H1 (cell line): Measurements from ENCODE around the gene CHD3. TPM values are rescaled to one million over a fixed set of nuclear protein-coding genes. Genes with fewer than 3 reads are reported as not detected.
A peak's percentile ranks its signal among the peaks of the same experiment; 100 is the strongest.

Experiments
- CTCF ChIA-PET: fragments of 300-600 bp; sonication (Branson Sonifier 250); formaldehyde crosslinking; loops from one replicate; lab custom pipeline; 2021; ENCODE audit not compliant: partially characterized antibody; lab: Charles Lee
- POLR2A ChIA-PET: fragments of 300-600 bp; sonication (Branson Sonifier 250); formaldehyde crosslinking; loops from one replicate; lab custom pipeline; 2021; ENCODE audit warnings: inconsistent platforms; ENCODE audit not compliant: partially characterized antibody; lab: Charles Lee
- DNase-seq, 2 experiments: peaks; one replicate each; pipeline versions ENCODE4 v3.0.0 to v3.0.0-alpha.2; 2010 to 2022; ENCODE audit warnings: low spot score in 2 of 2, low read depth in 1 of 2, mixed read lengths in 1 of 2
- FAIRE-seq: peaks from 2 replicates; lab custom pipeline; 2011; peaks lifted over from hg19 to GRCh38; lab: Jason Lieb, UNC
- H2AFZ ChIP-seq: 2 replicates; pipeline ENCODE4 v1.8.1; 2012; ENCODE audit warnings: low read length, inconsistent platforms
- H2AK5ac ChIP-seq: 2 replicates; pipeline ENCODE4 v1.6.1; 2013; ENCODE audit warnings: low read depth, low read length
- H2BK120ac ChIP-seq: replicated peaks from 2 replicates; pipeline ENCODE3; 2013; ENCODE audit warnings: low read depth, low read length, inconsistent platforms
- H2BK12ac ChIP-seq: 2 replicates; pipeline ENCODE4 v1.6.1; 2013; ENCODE audit warnings: low read depth, low read length
- H2BK15ac ChIP-seq: 2 replicates; pipeline ENCODE4 v1.6.1; 2013; ENCODE audit warnings: low read length
- H2BK20ac ChIP-seq: 2 replicates; pipeline ENCODE4 v1.6.1; 2013; ENCODE audit warnings: low read length
- H2BK5ac ChIP-seq: 2 replicates; pipeline ENCODE4 v1.6.1; 2013; ENCODE audit warnings: low read depth, low read length
- H3K14ac ChIP-seq: 2 replicates; pipeline ENCODE4 v1.6.1; 2013; ENCODE audit warnings: inconsistent platforms; ENCODE audit not compliant: insufficient read length
- H3K18ac ChIP-seq: 2 replicates; pipeline ENCODE4 v1.6.1; 2013; ENCODE audit warnings: low read length; ENCODE audit errors: extremely low read depth
- H3K23ac ChIP-seq: 2 replicates; pipeline ENCODE4 v1.6.1; 2013; ENCODE audit warnings: inconsistent platforms; ENCODE audit not compliant: insufficient read length
- H3K23me2 ChIP-seq: 2 replicates; pipeline ENCODE4 v1.6.1; 2013; ENCODE audit warnings: low read depth, low read length
- H3K27ac ChIP-seq: 2 replicates; pipeline ENCODE4 v1.6.1; 2011; ENCODE audit warnings: low read depth, low read length, inconsistent platforms
- H3K27me3 ChIP-seq, 4 experiments: replicated peaks in 1 of 4; 1 replicate in 1 of 4; 2 replicates in 3 of 4; pipeline versions ENCODE4 v1.6.1 to v1.8.1; 2011 to 2013; ENCODE audit warnings: low read length in 3 of 4, mild to moderate bottlenecking in 3 of 4, inconsistent platforms in 2 of 4, mixed read lengths in 2 of 4, moderate library complexity in 1 of 4; ENCODE audit not compliant: control insufficient read depth in 3 of 4, insufficient read depth in 3 of 4; ENCODE audit errors: extremely low read depth in 1 of 4
- H3K36me3 ChIP-seq, 4 experiments: 2 replicates each; pipeline versions ENCODE4 v1.6.1 to v1.8.1; 2011 to 2013; ENCODE audit warnings: mild to moderate bottlenecking in 4 of 4, low read length in 3 of 4, moderate library complexity in 2 of 4, control low read depth in 1 of 4, inconsistent platforms in 1 of 4; ENCODE audit not compliant: insufficient read depth in 4 of 4, control insufficient read depth in 2 of 4
- H3K4ac ChIP-seq: replicated peaks from 2 replicates; pipeline ENCODE3; 2013; ENCODE audit warnings: low read length, low read depth, mixed read lengths, inconsistent platforms; ENCODE audit not compliant: insufficient read length
- H3K4me1 ChIP-seq, 4 experiments: replicated peaks in 1 of 4; 1 replicate in 1 of 4; 2 replicates in 3 of 4; pipeline versions ENCODE4 v1.6.1 to v1.8.1; 2011 to 2013; ENCODE audit warnings: low read length in 3 of 4, inconsistent platforms in 2 of 4, mixed read lengths in 1 of 4; ENCODE audit not compliant: insufficient read depth in 4 of 4, control insufficient read depth in 3 of 4
- H3K4me2 ChIP-seq, 2 experiments: 2 replicates each; pipeline versions ENCODE4 v1.6.1 to v1.8.1; 2011 to 2013; ENCODE audit warnings: low read depth in 2 of 2, low read length in 2 of 2, control low read depth in 1 of 2, inconsistent platforms in 1 of 2, mild to moderate bottlenecking in 1 of 2; ENCODE audit not compliant: insufficient read depth in 1 of 2
- H3K4me3 ChIP-seq, 4 experiments: fragments of 200-600, 300-600 bp in 1 of 4; sonication (generic), shearing (Covaris generic), sonication (Bioruptor Twin) in 1 of 4; 2 replicates each; pipeline versions ENCODE4 v1.5.1 to v1.8.1; 2011 to 2016; ENCODE audit warnings: low read length in 4 of 4, low read depth in 3 of 4, control low read depth in 2 of 4, inconsistent platforms in 2 of 4, mild to moderate bottlenecking in 2 of 4, mixed read lengths in 1 of 4, moderate library complexity in 1 of 4; ENCODE audit not compliant: insufficient read depth in 2 of 4; ENCODE audit errors: extremely low read depth in 1 of 4
- H3K56ac ChIP-seq: replicated peaks from 2 replicates; pipeline ENCODE3; 2013; ENCODE audit warnings: low read depth, mild to moderate bottlenecking, mixed read lengths, low read length, inconsistent platforms; ENCODE audit not compliant: insufficient read length
- H3K79me1 ChIP-seq: 2 replicates; pipeline ENCODE4 v1.6.1; 2013; ENCODE audit warnings: low read depth, low read length, control low read depth
- H3K79me2 ChIP-seq, 2 experiments: 2 replicates each; pipeline versions ENCODE4 v1.6.1 to v1.8.1; 2012 to 2013; ENCODE audit warnings: low read length in 2 of 2, mild to moderate bottlenecking in 2 of 2, inconsistent platforms in 1 of 2; ENCODE audit not compliant: insufficient read depth in 2 of 2, control insufficient read depth in 1 of 2
- H3K9ac ChIP-seq, 4 experiments: replicated peaks in 1 of 4; 1 replicate in 1 of 4; 2 replicates in 3 of 4; pipeline versions ENCODE4 v1.6.1 to v1.8.1; 2011 to 2013; ENCODE audit warnings: low read depth in 3 of 4, low read length in 3 of 4, control low read depth in 2 of 4, mild to moderate bottlenecking in 2 of 4, moderate library complexity in 2 of 4, inconsistent platforms in 1 of 4; ENCODE audit errors: extremely low read depth in 1 of 4
- H3K9me3 ChIP-seq, 2 experiments: 2 replicates each; pipeline versions ENCODE4 v1.6.1 to v1.8.1; 2012 to 2013; ENCODE audit warnings: mild to moderate bottlenecking in 2 of 2, moderate library complexity in 2 of 2, control low read depth in 1 of 2, inconsistent platforms in 1 of 2, low read depth in 1 of 2, low read length in 1 of 2, mixed read lengths in 1 of 2; ENCODE audit not compliant: insufficient read depth in 2 of 2
- H4K20me1 ChIP-seq, 2 experiments: replicated peaks in 1 of 2; 2 replicates each; pipeline versions ENCODE3 to v1.8.1; 2011 to 2013; ENCODE audit warnings: inconsistent platforms in 2 of 2, low read length in 2 of 2, mild to moderate bottlenecking in 1 of 2; ENCODE audit not compliant: insufficient read depth in 2 of 2, control insufficient read depth in 1 of 2
- H4K5ac ChIP-seq: 2 replicates; pipeline ENCODE4 v1.6.1; 2013; ENCODE audit warnings: low read length, low read depth, mixed read lengths, inconsistent platforms; ENCODE audit not compliant: insufficient read length
- H4K8ac ChIP-seq: 2 replicates; pipeline ENCODE4 v1.8.0; 2013; ENCODE audit warnings: mild to moderate bottlenecking, moderate library complexity, low read length, inconsistent platforms; ENCODE audit not compliant: insufficient read depth; ENCODE audit errors: extremely low read depth
- H4K91ac ChIP-seq: replicated peaks from 2 replicates; pipeline ENCODE3; 2013; ENCODE audit warnings: low read length, mixed read lengths, inconsistent platforms; ENCODE audit not compliant: insufficient read length
- CHD1 ChIP-seq: IDR thresholded peaks from 2 replicates; pipeline ENCODE4 v1.6.1; 2012; ENCODE audit warnings: low read depth, low read length, improper control_type of control experiment
- EP300 ChIP-seq, 2 experiments: IDR thresholded peaks; 1 replicate in 1 of 2; 2 replicates in 1 of 2; pipeline ENCODE4 v1.6.1; 2011 to 2012; ENCODE audit warnings: low read depth in 2 of 2, low read length in 2 of 2, mild to moderate bottlenecking in 2 of 2, borderline replicate concordance in 1 of 2, inconsistent platforms in 1 of 2, moderate library complexity in 1 of 2
- HDAC2 ChIP-seq, 2 experiments: fragments of 300-600 bp in 1 of 2; sonication (generic) in 1 of 2; IDR thresholded peaks; 2 replicates each; pipeline ENCODE4 v1.6.1; 2011 to 2012; ENCODE audit warnings: low read depth in 2 of 2, low read length in 2 of 2, mild to moderate bottlenecking in 2 of 2, moderate library complexity in 2 of 2, borderline replicate concordance in 1 of 2, inconsistent platforms in 1 of 2
- NRF1 ChIP-seq: IDR thresholded peaks from 2 replicates; pipeline ENCODE4 v1.6.1; 2011; ENCODE audit warnings: mild to moderate bottlenecking, low read depth, low read length, improper control_type of control experiment
- TAF7 ChIP-seq: optimal IDR thresholded peaks from 2 replicates; pipeline ENCODE3; 2011; ENCODE audit warnings: low read depth, mild to moderate bottlenecking, inconsistent platforms, low read length, moderate library complexity, borderline replicate concordance
- USF2 ChIP-seq: IDR thresholded peaks from 2 replicates; pipeline ENCODE4 v1.6.1; 2011; ENCODE audit warnings: low read length, improper control_type of control experiment
- ZNF274 ChIP-seq: IDR thresholded peaks from 2 replicates; pipeline ENCODE4 v1.7.0; 2012; ENCODE audit warnings: low read length, borderline replicate concordance; ENCODE audit errors: extremely low read depth
- WGBS, 2 experiments: shearing (Covaris generic) in 1 of 2; methylation state at CpG; one replicate each; pipeline versions ENCODE4 v1.1.6 to v1.1.7; 2013 to 2015; ENCODE audit warnings: low lambda C conversion rate in 2 of 2, mixed read lengths in 2 of 2, inconsistent platforms in 1 of 2, low coverage in 1 of 2, missing lambda C conversion rate in 1 of 2; ENCODE audit not compliant: insufficient replicate concordance in 2 of 2, insufficient coverage in 1 of 2, insufficient read length in 1 of 2; ENCODE audit errors: extremely low coverage in 1 of 2, missing lambda C conversion rate in 1 of 2; 5-methylcytosine and 5-hydroxymethylcytosine counted together
- polyA plus RNA-seq, 7 experiments: library from polyadenylated mRNA; depleted of rRNA in 3 of 7; stranded (reverse) in 5 of 7; unstranded in 2 of 7; fragments of >200 nt in 5 of 7; fragments of 200-250 nt in 2 of 7; gene quantifications; 1 replicate in 5 of 7; 2 replicates in 1 of 7; 4 replicates in 1 of 7; pipeline versions ENCODE4 v1.2.1 to v1.2.3, GENCODE V29; 2011 to 2013; ENCODE audit warnings: missing spikeins in 2 of 7, mixed read lengths in 2 of 7
- total RNA-seq: library from RNA; stranded (reverse); fragmentation: NEBNext Ultra II Directional; extraction: Animal tissue kit (Norgen Biotek cat#: 25700); gene quantifications from 2 replicates; pipeline ENCODE4 v1.2.1, GENCODE V29; 2021
- TF ChIP-seq, protein P1 (sequence below): IDR thresholded peaks from 2 replicates; pipeline ENCODE4 v1.6.1; 2012; ENCODE audit warnings: inconsistent platforms

Gene CHD3
- total and polyA plus RNA-seq, 2 of the 8 experiments (the other 6 are each of a cell fraction or from before 2014, with no cell fraction given): 12.3 to 12.9 TPM

- Histone ChIP-seq H2BK5ac (peak overlapping the region; percentile 78; the same call in 1 of the 2 replicates), H3K36me3 (no peaks in the 10 kb centered on the region; a peak in 1 of 8 replicates), H3K23ac (no peak overlapping the region), H2BK20ac (no peak overlapping the region), H4K5ac (no peak overlapping the region), H2AK5ac (no peak overlapping the region), H3K56ac (no peak overlapping the region), H3K14ac (no peak overlapping the region), H3K4me1 (peaks cover 6 to 21% (median 14%) of the 10 kb centered on the region in 4 experiments), H3K79me2 (no peaks in the 10 kb centered on the region), H2BK12ac (no peak overlapping the region; the same call in 1 of the 2 replicates), H4K91ac (no peak overlapping the region), H3K79me1 (no peaks in the 10 kb centered on the region), H2BK120ac (no peak overlapping the region), H3K4me3 (peak overlapping the region; percentile 70 to 98 (median 86)), H3K4me2 (peak overlapping the region; percentile 96 to 100), H3K23me2 (peaks cover 34% of the 10 kb centered on the region), H4K8ac (no peak overlapping the region; the same call in 1 of the 2 replicates), H2AFZ (no peak overlapping the region), H2BK15ac (0 out of 2 replicates have a peak overlapping the region, but pooled peaks have one; percentile 29), H3K4ac (no peak overlapping the region), H3K9me3 (no peaks in the 10 kb centered on the region), H3K18ac (peak overlapping the region; percentile 83), H3K9ac (peak overlapping the region in 2 of 4 experiments; percentile 23 to 58; a peak in 4 of 7 replicates), H4K20me1 (peaks cover 12 to 41% of the 10 kb centered on the region in 2 experiments), H3K27ac (no peak overlapping the region), H3K27me3 (peaks cover 18 to 48% (median 45%) of the 10 kb centered on the region in 4 experiments)
- DNase-seq (peak in 1 of 2 experiments; percentile 93), FAIRE-seq (no peak)
- 0% methylated on average over 13 of the region's 61 CpGs; no CpG with 5 or more reads in 1 of the 2 experiments for WGBS, 2 experiments
- ChIA-PET POLR2A (interaction anchor here (0.6 to 4.2 kb wide), 5 partner anchors 8 to 140 kb away, joined by 3 to 22 read pairs (median 18); partner anchors contain the start of genes CYB5D1, NAA38 and TMEM88), CTCF (interaction anchor here (0.6 to 2.1 kb wide), 9 partner anchors 8 to 143 kb away, joined by 3 to 6 read pairs (median 4); partner anchors contain the start of gene EFNB3)
- TF ChIP-seq HDAC2 (IDR thresholded peaks at IDR 0.05; ENCODE audit: borderline replicate concordance in 1 of 2, low read depth in 2 of 2, low read length in 2 of 2): peak in 1 of 2 experiments; percentile 42; a peak in 1 of 4 replicates
- TF ChIP-seq USF2: no peak
- no peak for TF ChIP-seq CHD1
- no peak for TF ChIP-seq ZNF274
- TF ChIP-seq NRF1: no peak
- TF ChIP-seq TAF7: no peak
- TF ChIP-seq EP300 (IDR thresholded peaks at IDR 0.05; ENCODE audit: borderline replicate concordance in 1 of 2, low read depth in 2 of 2, low read length in 2 of 2): no peak
- TF ChIP-seq, protein P1, sequence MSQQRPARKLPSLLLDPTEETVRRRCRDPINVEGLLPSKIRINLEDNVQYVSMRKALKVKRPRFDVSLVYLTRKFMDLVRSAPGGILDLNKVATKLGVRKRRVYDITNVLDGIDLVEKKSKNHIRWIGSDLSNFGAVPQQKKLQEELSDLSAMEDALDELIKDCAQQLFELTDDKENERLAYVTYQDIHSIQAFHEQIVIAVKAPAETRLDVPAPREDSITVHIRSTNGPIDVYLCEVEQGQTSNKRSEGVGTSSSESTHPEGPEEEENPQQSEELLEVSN: no peak
These were observed 44.9 kb upstream of the CHD3 start for GRCh38 chr17:7843536-7844291.
